Activated T-cell treated with anti-CD3 and anti-CD28 coated beads, Interleukin-2, amount 50 U/mL, for 72 hours (primary cell): ENCODE data around the gene ANKRD31. TPM values are rescaled to one million over a fixed set of nuclear protein-coding genes. Genes with fewer than 3 reads are reported as not detected.
"Not testable (repeated sequence)": the region's sequence is repeated elsewhere in the genome, so short reads cannot be mapped to it uniquely, and the experiment has no call there.

Experiments
- ATAC-seq, 2 donors: fragments of 150-1000 bp; cut with Tn5 transposase; replicated peaks in 1 of 2; 2 replicates each; pipeline ENCODE4 v1.10.0; 2021; ENCODE audit warnings: moderate library complexity in 2 of 2, mild to moderate bottlenecking in 1 of 2
- DNase-seq, 2 donors: peaks; one replicate each; pipeline ENCODE4 v3.0.0; 2021 to 2022; ENCODE audit warnings: mixed read lengths in 1 of 2
- H3K27ac Mint-ChIP-seq: one replicate; pipeline ENCODE4 v1.8.0; 2022; ENCODE audit warnings: mild to moderate bottlenecking, moderate library complexity, mixed read lengths
- H3K27me3 Mint-ChIP-seq: one replicate; pipeline ENCODE4 v1.8.0; 2022; ENCODE audit warnings: low read depth, mixed read lengths
- H3K36me3 Mint-ChIP-seq, 2 donors: one replicate each; pipeline ENCODE4 v1.8.0; 2022; ENCODE audit warnings: mixed read lengths in 2 of 2, mild to moderate bottlenecking in 1 of 2; ENCODE audit not compliant: insufficient read depth in 2 of 2
- H3K4me1 Mint-ChIP-seq: one replicate; pipeline ENCODE4 v1.8.0; 2022; ENCODE audit warnings: low read depth, mixed read lengths
- H3K4me3 Mint-ChIP-seq, 2 donors: one replicate each; pipeline ENCODE4 v1.8.0; 2022; ENCODE audit warnings: mild to moderate bottlenecking in 2 of 2, mixed read lengths in 2 of 2, moderate library complexity in 2 of 2
- H3K9me3 Mint-ChIP-seq, 2 donors: one replicate each; pipeline ENCODE4 v1.8.0; 2022; ENCODE audit warnings: mixed read lengths in 2 of 2
- total RNA-seq, 2 donors: library from RNA; stranded (reverse); gene quantifications; one replicate each; pipeline ENCODE4 v1.2.3, GENCODE V29; 2022

ANKRD31 gene
- total RNA-seq, 2 donors from 2014 or later = 0.58 to 0.65 TPM

- Mint-ChIP-seq H3K9me3 (no peaks in the 10 kb centered on the region), H3K36me3 (no peaks in the 10 kb centered on the region), H3K4me1 (no peaks in the 10 kb centered on the region), H3K27me3 (no peaks in the 10 kb centered on the region), H3K27ac (no peak overlapping the region), H3K4me3 (no peak overlapping the region)
- no peak for DNase-seq
- no peak for ATAC-seq
Observed at GRCh38 chr5:75202935-75203334, 33.7 kb downstream of the ANKRD31 start.

GRCh38 chr5:75200776-75201175, 35.9 kb downstream of the ANKRD31 start:
- DNase-seq (no peak), ATAC-seq (no peak)
- Mint-ChIP-seq H3K4me1 (no peaks in the 10 kb centered on the region), H3K27ac (no peak overlapping the region), H3K36me3 (no peaks in the 10 kb centered on the region), H3K9me3 (no peaks in the 10 kb centered on the region), H3K27me3 (no peaks in the 10 kb centered on the region), H3K4me3 (no peak overlapping the region)

GRCh38 chr5:75199946-75200345, 36.7 kb downstream of the ANKRD31 start:
- no peaks in the 10 kb centered on the region for H3K36me3 Mint-ChIP-seq
- no peak overlapping the region for H3K4me3 Mint-ChIP-seq
- no peak overlapping the region for H3K27ac Mint-ChIP-seq
- no peak for DNase-seq
- H3K9me3 Mint-ChIP-seq = no peaks in the 10 kb centered on the region
- no peak for ATAC-seq
- no peaks in the 10 kb centered on the region for H3K4me1 Mint-ChIP-seq
- no peaks in the 10 kb centered on the region for H3K27me3 Mint-ChIP-seq

GRCh38 chr5:75199071-75199470, 37.6 kb downstream of the ANKRD31 start:
- no peak for ATAC-seq
- Mint-ChIP-seq H3K9me3 (no peaks in the 10 kb centered on the region), H3K4me3 (no peak overlapping the region), H3K27ac (no peak overlapping the region), H3K4me1 (no peaks in the 10 kb centered on the region), H3K27me3 (no peaks in the 10 kb centered on the region), H3K36me3 (no peaks in the 10 kb centered on the region)
- no peak for DNase-seq

GRCh38 chr5:75197745-75198144, 38.9 kb downstream of the ANKRD31 start:
- ATAC-seq (no peak), DNase-seq (no peak)

GRCh38 chr5:75192804-75193203, 43.9 kb downstream of the ANKRD31 start:
- no peaks in the 10 kb centered on the region for H3K27me3 Mint-ChIP-seq
- no peak overlapping the region for H3K27ac Mint-ChIP-seq
- H3K36me3 Mint-ChIP-seq = no peaks in the 10 kb centered on the region
- ATAC-seq = peak in 1 of 2 donors; percentile 64
- no peak overlapping the region for H3K4me3 Mint-ChIP-seq
- DNase-seq = peak in 1 of 2 donors; percentile 14
- no peaks in the 10 kb centered on the region for H3K9me3 Mint-ChIP-seq
- H3K4me1 Mint-ChIP-seq = peaks cover 24% of the 10 kb centered on the region

More at GRCh38 chr5:75197745-75198144, 38.9 kb downstream of the ANKRD31 start:
- Mint-ChIP-seq H3K4me3 (no peak overlapping the region), H3K9me3 (no peaks in the 10 kb centered on the region), H3K27ac (no peak overlapping the region), H3K4me1 (peaks cover 8% of the 10 kb centered on the region), H3K36me3 (no peaks in the 10 kb centered on the region), H3K27me3 (no peaks in the 10 kb centered on the region)

- Mint-ChIP-seq H3K9me3 (no peaks in the 10 kb centered on the region), H3K4me1 (peaks cover 26% of the 10 kb centered on the region), H3K27me3 (no peaks in the 10 kb centered on the region), H3K36me3 (no peaks in the 10 kb centered on the region), H3K27ac (no peak overlapping the region), H3K4me3 (no peak overlapping the region)
- ATAC-seq (no peak), DNase-seq (no peak)
Observed at GRCh38 chr5:75192264-75192663, 44.4 kb downstream of the ANKRD31 start.

- H3K4me1 Mint-ChIP-seq = peaks cover 28% of the 10 kb centered on the region
- ATAC-seq = no peak
- no peaks in the 10 kb centered on the region for H3K9me3 Mint-ChIP-seq
- H3K27me3 Mint-ChIP-seq = no peaks in the 10 kb centered on the region
- no peak overlapping the region for H3K27ac Mint-ChIP-seq
- H3K36me3 Mint-ChIP-seq = no peaks in the 10 kb centered on the region
- no peak for DNase-seq
- no peak overlapping the region for H3K4me3 Mint-ChIP-seq
Observed at GRCh38 chr5:75190227-75190626, 46.5 kb downstream of the ANKRD31 start.

- H3K4me1 Mint-ChIP-seq = peaks cover 34% of the 10 kb centered on the region
- DNase-seq (no peak), ATAC-seq (no peak)
- no peaks in the 10 kb centered on the region for H3K27me3 Mint-ChIP-seq
- H3K4me3 Mint-ChIP-seq = no peak overlapping the region
- no peak overlapping the region for H3K27ac Mint-ChIP-seq
- H3K9me3 Mint-ChIP-seq = peaks cover 0 to 2% of the 10 kb centered on the region in 2 donors
- no peaks in the 10 kb centered on the region for H3K36me3 Mint-ChIP-seq
Observed at GRCh38 chr5:75189353-75189752, 47.3 kb downstream of the ANKRD31 start.

- Mint-ChIP-seq H3K9me3 (peaks cover 4 to 8% of the 10 kb centered on the region in 2 donors), H3K27me3 (no peaks in the 10 kb centered on the region), H3K27ac (no peak overlapping the region), H3K4me1 (peaks cover 27% of the 10 kb centered on the region), H3K36me3 (peaks cover 0 to 4% of the 10 kb centered on the region in 2 donors), H3K4me3 (no peak overlapping the region)
- ATAC-seq (no peak), DNase-seq (no peak)
Observed at GRCh38 chr5:75185763-75186162, 50.9 kb downstream of the ANKRD31 start.

GRCh38 chr5:75176009-75176408, 60.7 kb downstream of the ANKRD31 start:
- not testable (repeated sequence) for H3K4me3 Mint-ChIP-seq, H3K27me3 Mint-ChIP-seq, ATAC-seq, H3K4me1 Mint-ChIP-seq, DNase-seq, H3K27ac Mint-ChIP-seq
- H3K36me3 Mint-ChIP-seq = peaks cover 2 to 12% of the 10 kb centered on the region in 2 donors
- H3K9me3 Mint-ChIP-seq = peaks cover 6 to 12% of the 10 kb centered on the region in 2 donors

- not testable (repeated sequence) for H3K27me3 Mint-ChIP-seq, H3K4me1 Mint-ChIP-seq, DNase-seq, H3K4me3 Mint-ChIP-seq, H3K27ac Mint-ChIP-seq, ATAC-seq
- peaks cover 2 to 12% of the 10 kb centered on the region in 2 donors for H3K36me3 Mint-ChIP-seq
- peaks cover 6 to 12% of the 10 kb centered on the region in 2 donors for H3K9me3 Mint-ChIP-seq
Observed at GRCh38 chr5:75174872-75175271, 61.8 kb downstream of the ANKRD31 start.

GRCh38 chr5:75169516-75169915, 67.2 kb downstream of the ANKRD31 start:
- Mint-ChIP-seq H3K4me1 (no peaks in the 10 kb centered on the region), H3K4me3 (no peak overlapping the region), H3K36me3 (peaks cover 2 to 7% of the 10 kb centered on the region in 2 donors)

GRCh38 chr5:75168026-75168735, 68.5 kb downstream of the ANKRD31 start:
- DNase-seq (no peak), ATAC-seq (no peak)
- H3K27ac Mint-ChIP-seq = no peak overlapping the region
- H3K4me3 Mint-ChIP-seq = no peak overlapping the region
- no peaks in the 10 kb centered on the region for H3K36me3 Mint-ChIP-seq
- no peaks in the 10 kb centered on the region for H3K4me1 Mint-ChIP-seq
- H3K9me3 Mint-ChIP-seq = peaks cover 0 to 1% of the 10 kb centered on the region in 2 donors
- no peaks in the 10 kb centered on the region for H3K27me3 Mint-ChIP-seq

More at GRCh38 chr5:75169516-75169915, 67.2 kb downstream of the ANKRD31 start:
- DNase-seq (no peak), ATAC-seq (no peak)
- Mint-ChIP-seq H3K27me3 (no peaks in the 10 kb centered on the region), H3K9me3 (peaks cover 4 to 7% of the 10 kb centered on the region in 2 donors), H3K27ac (no peak overlapping the region)
